Measurements from ENCODE around the gene EQTN. TPM values are rescaled to one million over a fixed set of nuclear protein-coding genes. Genes with fewer than 3 reads are reported as not detected.

EQTN gene
- total and polyA plus RNA-seq, 2 experiments from 2014 or later, result not detected

DNA sequence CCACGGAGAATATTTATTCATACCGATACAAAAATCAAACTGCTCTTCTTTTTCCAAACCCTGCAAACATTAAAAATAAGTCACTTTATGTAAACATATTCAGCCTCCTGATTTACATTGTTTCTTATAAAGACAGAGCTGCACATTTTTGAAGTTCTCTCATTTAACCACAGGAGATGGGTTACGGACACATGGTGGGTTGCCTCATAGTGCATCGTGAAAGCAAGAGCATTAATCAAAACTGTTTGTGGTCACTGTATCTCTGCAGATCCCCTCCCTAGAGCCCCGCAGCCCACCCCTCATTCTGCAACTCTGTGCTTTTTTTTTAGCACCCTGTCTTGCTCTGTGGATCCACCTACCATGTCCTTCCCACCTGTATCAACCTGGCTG is 43.3 kb upstream of the EQTN start:
- H4K20me1 ChIP-seq (ENCODE audit: insufficient read depth), result no peaks in the 10 kb centered on the region
- in situ Hi-C loops (cut with MboI), result loop anchor here (25.0 kb wide), 1 partner anchor 722 kb away; no protein-coding TSS in a partner anchor
- no peak for DNase-seq
- H3K36me3 ChIP-seq (ENCODE audit: low read depth), result no peaks in the 10 kb centered on the region
- H3K9me2 ChIP-seq (ENCODE audit: insufficient read depth), result no peaks in the 10 kb centered on the region
- no peaks in the 10 kb centered on the region for H3K9me3 ChIP-seq (ENCODE audit: low read depth)
- no peaks in the 10 kb centered on the region; the same call in 1 of the 2 replicates for H3K27me3 ChIP-seq (replicated peaks; ENCODE audit: insufficient read depth)
- H3K4me2 ChIP-seq (ENCODE audit: unreplicated experiment), result no peak overlapping the region
- no peaks in the 10 kb centered on the region for H3F3A ChIP-seq (ENCODE audit: insufficient read depth)
- H3K4me1 ChIP-seq (ENCODE audit: insufficient read depth), result no peaks in the 10 kb centered on the region
- no peak overlapping the region for H3K27ac ChIP-seq
- no peaks in the 10 kb centered on the region for H3K79me2 ChIP-seq (ENCODE audit: insufficient read depth)
- WGBS, 2 experiments (ENCODE audit: low coverage in 1 of 2, low lambda C conversion rate in 2 of 2, missing lambda C conversion rate in 2 of 2), result 14% methylated on average over 5 of the region's 5 CpGs
- TF ChIP-seq EZH2 (IDR thresholded peaks at IDR 0.05; ENCODE audit: insufficient read depth, poor library complexity, severe bottlenecking) (no peak), EZH2phosphoT487 (IDR thresholded peaks at IDR 0.05; ENCODE audit: insufficient read depth, low read depth) (no peak)
- H3K4me3 ChIP-seq, result no peak overlapping the region
- H2AFZ ChIP-seq, result no peak overlapping the region
- H3K9ac ChIP-seq, result no peak overlapping the region

GRCh38 chr9:27339661-27340284 is 42.8 kb upstream of the EQTN start:
- in situ Hi-C loops (cut with MboI), result loop anchor here (25.0 kb wide), 1 partner anchor 723 kb away; no protein-coding TSS in a partner anchor
- no peaks in the 10 kb centered on the region for H4K20me1 ChIP-seq (ENCODE audit: insufficient read depth)
- H3F3A ChIP-seq (ENCODE audit: insufficient read depth), result no peaks in the 10 kb centered on the region
- no peaks in the 10 kb centered on the region for H3K36me3 ChIP-seq (ENCODE audit: low read depth)
- H3K9me3 ChIP-seq (ENCODE audit: low read depth), result no peaks in the 10 kb centered on the region
- no peaks in the 10 kb centered on the region for H3K79me2 ChIP-seq (ENCODE audit: insufficient read depth)
- H3K9ac ChIP-seq, result no peak overlapping the region
- TF ChIP-seq EZH2phosphoT487 (IDR thresholded peaks at IDR 0.05; ENCODE audit: insufficient read depth, low read depth) (no peak), EZH2 (IDR thresholded peaks at IDR 0.05; ENCODE audit: insufficient read depth, poor library complexity, severe bottlenecking) (no peak)
- H2AFZ ChIP-seq, result no peak overlapping the region
- 10 to 11% methylated on average over 11 of the region's 11 CpGs for WGBS, 2 experiments (ENCODE audit: low coverage in 1 of 2, low lambda C conversion rate in 2 of 2, missing lambda C conversion rate in 2 of 2)
- H3K4me2 ChIP-seq (ENCODE audit: unreplicated experiment), result no peak overlapping the region
- no peaks in the 10 kb centered on the region for H3K4me1 ChIP-seq (ENCODE audit: insufficient read depth)
- H3K9me2 ChIP-seq (ENCODE audit: insufficient read depth), result no peaks in the 10 kb centered on the region
- no peaks in the 10 kb centered on the region; the same call in 1 of the 2 replicates for H3K27me3 ChIP-seq (replicated peaks; ENCODE audit: insufficient read depth)
- no peak for DNase-seq
- no peak overlapping the region for H3K27ac ChIP-seq
- no peak overlapping the region for H3K4me3 ChIP-seq

- H3K4me2 ChIP-seq (ENCODE audit: unreplicated experiment), result no peak overlapping the region
- WGBS, 2 experiments (ENCODE audit: low coverage in 1 of 2, low lambda C conversion rate in 2 of 2, missing lambda C conversion rate in 2 of 2), result 78 to 81% methylated on average over 9 of the region's 9 CpGs
- DNase-seq, result no peak
These were observed 41.6 kb upstream of the EQTN start for GRCh38 chr9:27338527-27338903.

GRCh38 chr9:27337833-27338526 is 41.0 kb upstream of the EQTN start:
- no peaks in the 10 kb centered on the region; the same call in 1 of the 2 replicates for H3K27me3 ChIP-seq (replicated peaks; ENCODE audit: insufficient read depth)
- H3K4me2 ChIP-seq (ENCODE audit: unreplicated experiment), result no peak overlapping the region
- H3K4me1 ChIP-seq (ENCODE audit: insufficient read depth), result no peaks in the 10 kb centered on the region
- no peaks in the 10 kb centered on the region for H3F3A ChIP-seq (ENCODE audit: insufficient read depth)
- no peak overlapping the region for H3K27ac ChIP-seq
- 60 to 63% methylated on average over 5 of the region's 5 CpGs for WGBS, 2 experiments (ENCODE audit: low coverage in 1 of 2, low lambda C conversion rate in 2 of 2, missing lambda C conversion rate in 2 of 2)
- no peak overlapping the region for H3K4me3 ChIP-seq
- in situ Hi-C loops (cut with MboI), result loop anchor here (25.0 kb wide), 1 partner anchor 724 kb away; no protein-coding TSS in a partner anchor
- no peak for DNase-seq
- no peaks in the 10 kb centered on the region for H3K79me2 ChIP-seq (ENCODE audit: insufficient read depth)
- H3K9me2 ChIP-seq (ENCODE audit: insufficient read depth), result no peaks in the 10 kb centered on the region
- H2AFZ ChIP-seq, result no peak overlapping the region
- H3K36me3 ChIP-seq (ENCODE audit: low read depth), result no peaks in the 10 kb centered on the region
- H4K20me1 ChIP-seq (ENCODE audit: insufficient read depth), result no peaks in the 10 kb centered on the region
- no peak overlapping the region for H3K9ac ChIP-seq
- H3K9me3 ChIP-seq (ENCODE audit: low read depth), result no peaks in the 10 kb centered on the region
- TF ChIP-seq EZH2phosphoT487 (IDR thresholded peaks at IDR 0.05; ENCODE audit: insufficient read depth, low read depth) (no peak), EZH2 (IDR thresholded peaks at IDR 0.05; ENCODE audit: insufficient read depth, poor library complexity, severe bottlenecking) (no peak)

More at GRCh38 chr9:27338527-27338903, 41.6 kb upstream of the EQTN start:
- Histone ChIP-seq H3K9me3 (ENCODE audit: low read depth) (no peaks in the 10 kb centered on the region), H3K9ac (no peak overlapping the region), H2AFZ (no peak overlapping the region), H3K79me2 (ENCODE audit: insufficient read depth) (no peaks in the 10 kb centered on the region), H3K4me3 (no peak overlapping the region), H3F3A (ENCODE audit: insufficient read depth) (no peaks in the 10 kb centered on the region), H3K27me3 (replicated peaks; ENCODE audit: insufficient read depth) (no peaks in the 10 kb centered on the region; the same call in 1 of the 2 replicates), H3K9me2 (ENCODE audit: insufficient read depth) (no peaks in the 10 kb centered on the region), H3K4me1 (ENCODE audit: insufficient read depth) (no peaks in the 10 kb centered on the region), H3K27ac (no peak overlapping the region), H3K36me3 (ENCODE audit: low read depth) (no peaks in the 10 kb centered on the region), H4K20me1 (ENCODE audit: insufficient read depth) (no peaks in the 10 kb centered on the region)
- in situ Hi-C loops (cut with MboI), result loop anchor here (25.0 kb wide), 1 partner anchor 724 kb away; no protein-coding TSS in a partner anchor
- TF ChIP-seq EZH2phosphoT487 (IDR thresholded peaks at IDR 0.05; ENCODE audit: insufficient read depth, low read depth), result no peak
- TF ChIP-seq EZH2 (IDR thresholded peaks at IDR 0.05; ENCODE audit: insufficient read depth, poor library complexity, severe bottlenecking), result no peak
